GM19467 (cell line): Measurements from ENCODE around the gene PIR.

ENCODE experiments used
- ATAC-seq: cut with Tn5 transposase; IDR thresholded peaks from one replicate; pipeline ENCODE4 v1.9.1; 2021; ENCODE audit warnings: mild to moderate bottlenecking, moderate library complexity; ENCODE audit not compliant: unreplicated experiment

Gene PIR

GRCh38 chrX:15493118-15493962 lies at the start of gene PIR:
TSS of gene PIR (minus strand) at chrX:15493333. CDS start at chrX:15491257, 2,076 bp downstream.
- ATAC-seq, result peak; percentile 96

DNA sequence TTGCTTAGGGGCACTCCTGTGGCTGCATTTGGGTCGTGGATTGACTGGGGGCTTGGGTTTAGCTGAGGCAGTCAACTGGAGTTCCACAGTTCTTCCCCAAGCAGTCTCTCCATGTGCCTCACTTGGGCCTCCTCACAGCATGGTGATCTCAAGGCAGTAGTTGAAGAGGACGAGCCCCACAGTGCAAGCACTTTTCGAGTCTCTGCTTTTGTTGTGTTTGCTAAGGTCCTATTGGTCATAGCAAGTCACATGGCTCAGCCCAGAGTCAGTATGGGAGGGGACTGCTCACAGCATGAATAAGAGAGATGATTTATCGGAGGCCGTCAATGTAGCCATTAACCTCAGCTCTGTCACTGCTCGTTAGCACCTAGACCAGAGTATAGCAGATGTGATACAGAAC lies 37.2 kb upstream of the PIR start:
- no peak for ATAC-seq

DNA sequence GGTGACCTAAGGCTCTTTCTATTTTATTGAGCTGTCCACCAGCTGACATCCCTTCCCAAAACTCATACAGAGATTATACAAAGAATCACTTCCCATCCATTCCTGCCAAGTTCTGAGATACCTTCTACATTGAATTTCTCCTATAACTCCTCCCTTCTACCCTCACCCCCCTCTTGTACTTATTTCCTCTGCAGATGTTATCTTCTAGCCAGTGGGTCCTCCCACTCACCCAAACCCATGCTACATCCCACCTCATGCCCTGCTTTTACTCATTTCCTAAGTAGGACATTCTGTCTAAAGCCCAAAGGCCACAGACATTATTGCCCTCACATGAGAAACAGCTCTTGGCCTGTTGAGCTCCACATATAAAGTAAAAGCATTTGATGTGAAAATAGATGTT lies 36.0 kb upstream of the PIR start:
- no peak for ATAC-seq

DNA sequence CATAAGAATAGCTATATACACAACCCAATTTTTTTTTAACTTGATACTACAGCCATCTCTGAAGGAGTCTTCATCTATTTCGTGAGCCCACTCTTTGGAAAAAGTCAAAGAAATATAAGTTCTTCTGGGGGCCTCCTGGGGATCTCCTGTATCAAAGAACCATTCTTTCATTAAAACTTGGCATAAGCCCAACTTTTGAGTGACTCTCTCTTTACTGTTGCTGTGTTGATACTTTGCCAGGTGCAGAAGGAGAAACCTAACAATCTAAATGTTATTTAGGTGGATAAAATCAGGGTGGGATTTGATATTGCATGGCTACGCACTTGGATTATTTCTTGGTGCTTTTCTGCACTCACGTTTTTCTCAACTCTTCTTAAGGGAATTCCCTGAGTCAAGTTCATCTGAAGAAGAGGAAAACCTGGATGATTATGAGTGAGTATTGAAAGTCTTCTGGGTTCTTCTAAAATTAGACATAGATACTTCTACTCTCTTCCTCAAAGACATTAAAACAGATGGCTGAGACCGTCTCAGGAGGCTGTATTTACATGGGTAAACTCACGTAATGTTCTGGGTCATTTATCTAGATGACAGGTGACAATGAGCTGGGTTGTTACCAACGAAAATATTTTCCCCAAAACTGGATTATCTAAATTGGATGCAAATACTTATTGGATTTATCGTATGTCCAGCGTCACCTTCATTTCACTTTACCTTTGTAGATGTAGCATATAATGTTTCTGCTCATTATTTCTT lies 32.7 kb upstream of the PIR start:
- no peak for ATAC-seq

GRCh38 chrX:15524417-15524816 lies 31.3 kb upstream of the PIR start:
- no peak for ATAC-seq

DNA sequence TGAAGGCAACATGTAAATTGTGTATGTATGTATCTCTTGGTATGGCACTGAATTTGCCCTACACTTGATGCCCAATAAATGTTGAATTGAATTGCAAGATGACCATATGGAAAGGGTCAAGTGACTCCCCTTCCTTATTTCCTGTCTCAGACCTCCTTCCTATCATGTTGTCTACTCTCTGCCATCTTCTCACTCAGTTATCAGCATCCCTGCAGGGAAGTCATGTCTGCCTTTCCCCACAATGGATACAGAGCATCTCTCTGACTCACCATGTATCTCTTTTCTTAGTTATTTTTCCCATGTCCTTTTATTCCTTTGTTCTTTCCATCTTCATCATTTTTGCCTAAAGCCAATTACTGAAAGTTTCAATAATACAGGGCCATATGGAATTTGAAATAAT lies 30.0 kb upstream of the PIR start:
- no peak for ATAC-seq

DNA sequence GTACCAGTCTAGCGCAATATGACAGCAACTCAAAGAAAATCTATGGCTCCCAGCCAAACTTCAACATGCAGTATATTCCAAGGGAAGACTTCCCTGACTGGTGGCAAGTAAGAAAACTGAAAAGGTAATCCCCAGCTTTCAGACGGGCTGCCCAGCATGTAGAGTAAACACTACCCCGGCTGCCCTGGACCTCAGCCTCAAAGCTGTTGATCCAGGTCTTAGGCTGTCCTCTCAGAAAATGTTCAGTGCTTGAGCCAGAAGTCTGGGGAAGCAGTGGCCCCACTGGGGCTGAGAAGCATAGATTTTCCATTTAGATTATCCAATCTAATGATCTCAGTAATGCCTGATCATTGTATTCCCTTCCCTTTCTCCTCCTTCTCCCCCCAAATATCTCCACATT lies 29.3 kb upstream of the PIR start:
- ATAC-seq, result no peak

GRCh38 chrX:15515931-15516330 lies 22.8 kb upstream of the PIR start:
- no peak for ATAC-seq

DNA sequence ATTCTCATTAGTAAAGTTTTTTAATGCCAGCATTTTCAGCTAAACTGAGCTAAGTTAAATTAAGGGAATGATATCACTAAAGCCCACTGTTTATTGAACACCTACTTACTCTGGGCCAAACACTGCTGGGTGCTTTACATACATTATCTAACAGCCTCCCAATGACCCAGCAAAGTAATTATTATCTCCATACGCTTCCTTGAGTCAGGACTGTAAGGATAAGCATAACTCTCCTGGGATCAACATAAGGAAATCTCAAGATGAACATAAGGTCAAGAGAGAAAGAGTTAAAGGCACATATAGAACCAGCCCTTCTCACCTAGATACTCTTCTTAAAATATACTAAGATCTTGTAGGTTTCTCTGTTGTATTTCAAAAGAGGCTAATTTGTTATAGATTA lies 21.1 kb upstream of the PIR start:
- ATAC-seq, result no peak

- no peak for ATAC-seq
These were observed 19.4 kb upstream of the PIR start for GRCh38 chrX:15512401-15512965.

DNA sequence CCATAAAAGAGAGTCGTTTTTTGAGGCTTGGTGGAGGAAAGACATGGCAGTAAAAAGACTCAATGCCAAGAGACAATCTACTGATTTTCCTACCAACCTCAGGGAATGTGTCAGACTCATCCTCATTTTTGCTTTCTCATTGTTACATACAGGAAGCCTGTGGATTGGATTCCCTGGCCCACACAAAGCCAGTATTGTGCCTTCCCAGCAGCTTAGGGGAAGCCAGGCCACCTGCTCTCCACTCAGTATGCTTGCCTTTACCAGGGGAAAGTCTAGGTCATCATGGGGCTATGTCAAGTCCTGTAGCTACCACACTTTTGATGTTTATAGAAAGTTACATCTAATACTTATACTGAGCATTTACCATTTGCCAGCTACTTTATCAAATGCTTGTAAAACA lies 18.4 kb upstream of the PIR start:
- no peak for ATAC-seq

DNA sequence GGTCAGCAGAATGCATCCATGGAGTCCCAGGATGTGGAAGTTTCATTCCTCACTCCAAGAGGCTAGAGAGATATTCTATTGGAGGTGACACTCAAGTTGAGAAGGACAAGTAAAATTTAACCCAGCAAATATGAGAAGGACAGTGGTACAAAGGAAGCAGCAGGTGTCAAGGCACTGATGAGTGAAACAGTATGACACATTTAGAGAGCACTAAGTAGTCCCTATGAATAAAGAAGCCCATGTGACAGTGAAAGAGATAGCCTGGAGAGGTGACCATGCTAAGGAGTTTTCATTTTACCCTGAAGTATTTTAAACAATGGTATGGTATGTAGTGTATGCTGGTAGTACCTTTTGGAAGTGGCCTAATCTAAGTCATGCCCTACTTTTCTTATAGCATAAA lies 16.7 kb upstream of the PIR start:
- ATAC-seq, result no peak

GRCh38 chrX:15507005-15507404 lies 13.9 kb upstream of the PIR start:
- ATAC-seq, result no peak

GRCh38 chrX:15505101-15505500 lies 12.0 kb upstream of the PIR start:
- no peak for ATAC-seq

- no peak for ATAC-seq
These were observed 11.5 kb upstream of the PIR start for GRCh38 chrX:15504661-15505060.

GRCh38 chrX:15501506-15501905 lies 8.4 kb upstream of the PIR start:
- no peak for ATAC-seq

- no peak for ATAC-seq
These were observed 7.4 kb upstream of the PIR start, which contains the start of gene BMX for GRCh38 chrX:15500497-15500966. TSS of gene BMX (plus strand) at chrX:15500807. CDS start at chrX:15508354, 7,547 bp downstream.

- ATAC-seq, result no peak
These were observed 6.8 kb upstream of the PIR start for GRCh38 chrX:15499976-15500375.

DNA sequence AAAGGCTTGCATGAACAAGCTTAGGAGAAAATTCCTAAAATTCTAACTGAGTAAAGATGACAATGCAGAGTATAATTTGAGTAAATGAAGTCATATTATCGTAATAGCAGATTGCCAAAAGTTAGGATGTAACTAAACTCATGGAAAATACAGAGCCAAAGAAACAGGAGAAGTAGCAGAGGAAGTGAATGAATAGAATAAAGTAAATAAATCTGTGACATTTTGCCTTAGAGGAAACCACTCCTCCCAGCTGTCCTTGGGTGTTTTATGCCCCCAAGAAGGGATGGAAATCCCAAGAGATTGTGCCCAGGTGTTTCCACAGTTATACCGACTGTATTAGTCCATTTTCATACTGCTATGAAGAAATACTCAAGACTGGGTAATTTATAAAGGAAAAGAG lies 5.6 kb upstream of the PIR start:
- ATAC-seq, result no peak

DNA sequence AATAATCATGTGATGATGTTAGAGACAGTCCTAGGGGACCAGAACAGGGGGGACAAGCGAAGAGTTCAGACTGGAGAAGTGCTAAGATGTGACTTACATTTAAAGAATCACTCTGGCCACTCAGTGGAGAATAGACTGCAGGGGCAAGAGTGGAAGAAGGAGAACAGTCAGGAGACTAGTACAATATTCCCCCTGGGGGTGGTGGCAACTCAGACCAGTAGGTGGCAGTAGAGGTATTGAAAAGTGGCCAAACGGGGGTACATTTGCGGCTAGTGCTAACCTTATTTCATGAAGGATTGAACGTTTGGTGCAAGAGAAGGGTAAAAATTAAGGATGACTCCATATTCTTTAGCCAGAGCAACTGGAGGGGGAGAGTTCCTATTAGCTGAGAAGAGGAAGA lies 4.7 kb upstream of the PIR start:
- no peak for ATAC-seq

DNA sequence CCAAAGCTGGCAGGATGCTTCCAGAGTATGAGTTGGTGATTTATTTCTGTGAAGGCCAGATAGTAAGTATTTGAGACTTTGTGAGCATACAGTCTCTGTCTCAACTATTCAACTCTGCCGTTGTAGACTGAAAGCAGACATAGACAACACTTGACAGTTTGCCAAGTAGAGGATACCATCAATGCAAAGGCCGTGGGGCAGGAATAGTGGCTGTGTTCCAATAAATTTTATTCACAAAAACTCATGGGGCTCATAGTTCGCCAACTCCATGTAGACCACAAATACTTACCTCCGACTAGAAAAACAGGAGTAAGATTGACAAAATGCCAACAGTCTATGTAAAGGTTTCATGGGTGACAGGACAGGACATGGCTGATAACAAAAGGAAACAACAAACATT lies 3.7 kb upstream of the PIR start:
- no peak for ATAC-seq

- no peak for ATAC-seq
These were observed 2.7 kb upstream of the PIR start for GRCh38 chrX:15495801-15496200.
